Measurements from ENCODE around the gene SLITRK1. TPM values are rescaled to one million over a fixed set of nuclear protein-coding genes. Genes with fewer than 3 reads are reported as not detected.

Gene SLITRK1
- total RNA-seq, 2 donors from 2014 or later = 0.52 to 1.6 TPM

- Histone ChIP-seq H3K27ac (no peak overlapping the region), H3K4me3 (no peak overlapping the region), H3K4me1 (peaks cover 8% of the 10 kb centered on the region), H3K9me3 (no peaks in the 10 kb centered on the region), H3K36me3 (replicated peaks in 1 of 2; ENCODE audit: insufficient read depth in 1 of 2, low read depth in 2 of 2) (no peaks in the 10 kb centered on the region), H3K27me3 (no peaks in the 10 kb centered on the region)
- DNase-seq (no peak), ATAC-seq (no peak)
- TF ChIP-seq CTCF (IDR thresholded peaks at IDR 0.05) (no peak), POLR2A (IDR thresholded peaks at IDR 0.05) (no peak)
- WGBS, 2 donors = 85 to 93% methylated on average over 3 of the region's 3 CpGs
- intact Hi-C loops (cut with DNase I) = no loop called here
Measured at GRCh38 chr13:83876546-83876945, 5.7 kb downstream of the SLITRK1 start.

GRCh38 chr13:83867708-83868107, 14.6 kb downstream of the SLITRK1 start:
- no peaks in the 10 kb centered on the region for H3K9me3 ChIP-seq
- peaks cover 43% of the 10 kb centered on the region for H3K4me1 ChIP-seq
- no peaks in the 10 kb centered on the region for H3K36me3 ChIP-seq (replicated peaks in 1 of 2; ENCODE audit: insufficient read depth in 1 of 2, low read depth in 2 of 2)
- no peak for DNase-seq
- no peaks in the 10 kb centered on the region for H3K27me3 ChIP-seq
- TF ChIP-seq CTCF (IDR thresholded peaks at IDR 0.05) (no peak), POLR2A (IDR thresholded peaks at IDR 0.05) (no peak)
- H3K27ac ChIP-seq = no peak overlapping the region
- no peak overlapping the region for H3K4me3 ChIP-seq
- intact Hi-C loops (cut with DNase I) = no loop called here
- no peak for ATAC-seq

GRCh38 chr13:83865161-83866137, 16.8 kb downstream of the SLITRK1 start:
- TF ChIP-seq POLR2A (IDR thresholded peaks at IDR 0.05) (peak in 1 of 3 donors; percentile 5), CTCF (IDR thresholded peaks at IDR 0.05) (no peak)
- DNase-seq (peak in 1 of 4 donors; percentile 20), ATAC-seq (peak; percentile 93)
- Histone ChIP-seq H3K27me3 (no peaks in the 10 kb centered on the region), H3K4me1 (peaks cover 50% of the 10 kb centered on the region), H3K4me3 (no peak overlapping the region), H3K27ac (peak overlapping the region; percentile 73 to 88 (median 82)), H3K36me3 (replicated peaks in 1 of 2; ENCODE audit: insufficient read depth in 1 of 2, low read depth in 2 of 2) (no peaks in the 10 kb centered on the region), H3K9me3 (no peaks in the 10 kb centered on the region)
- intact Hi-C loops (cut with DNase I) = no loop called here
- WGBS, 2 donors = 28 to 31% methylated on average over 5 of the region's 5 CpGs

- no peaks in the 10 kb centered on the region for H3K27me3 ChIP-seq
- no peak for DNase-seq
- H3K4me3 ChIP-seq = no peak overlapping the region
- 66 to 69% methylated on average over 3 of the region's 3 CpGs for WGBS, 2 donors
- no peaks in the 10 kb centered on the region for H3K36me3 ChIP-seq (replicated peaks in 1 of 2; ENCODE audit: insufficient read depth in 1 of 2, low read depth in 2 of 2)
- TF ChIP-seq CTCF (IDR thresholded peaks at IDR 0.05) (no peak), POLR2A (IDR thresholded peaks at IDR 0.05) (no peak)
- H3K9me3 ChIP-seq = no peaks in the 10 kb centered on the region
- no peak for ATAC-seq
- no peaks in the 10 kb centered on the region for H3K4me1 ChIP-seq
- intact Hi-C loops (cut with DNase I) = no loop called here
- H3K27ac ChIP-seq = no peak overlapping the region
Measured at GRCh38 chr13:83853771-83854170, 28.5 kb downstream of the SLITRK1 start.
